Fibroblast of skin of right quadriceps (primary cell): ENCODE data around the gene FBXO3.
"Not testable (repeated sequence)": the region's sequence is repeated elsewhere in the genome, so short reads cannot be mapped to it uniquely, and the experiment has no call there.

Source experiments
- DNase-seq: peaks from one replicate; pipeline ENCODE4 v3.0.0-alpha.2; 2013

FBXO3 gene

DNA sequence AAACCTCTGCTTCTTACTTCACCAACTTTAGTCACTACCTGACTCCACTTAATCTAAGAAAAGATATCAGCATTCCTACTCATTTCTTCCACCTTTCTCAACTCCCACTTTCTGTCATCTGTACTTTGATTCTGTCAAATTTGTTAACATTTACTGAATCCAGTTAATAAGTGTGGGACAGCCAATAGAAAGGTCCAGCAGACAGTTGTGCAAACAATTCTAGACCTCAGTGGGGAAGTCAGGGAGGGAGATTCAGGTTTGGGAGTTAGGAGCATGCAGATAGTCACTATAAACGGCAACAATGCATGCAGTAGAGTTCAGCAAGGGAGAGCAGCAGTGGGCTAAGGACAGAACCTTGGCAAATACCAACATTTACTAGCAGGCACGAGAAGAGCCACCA lies 4.1 kb downstream of the FBXO3 start:
- no peak for DNase-seq

DNA sequence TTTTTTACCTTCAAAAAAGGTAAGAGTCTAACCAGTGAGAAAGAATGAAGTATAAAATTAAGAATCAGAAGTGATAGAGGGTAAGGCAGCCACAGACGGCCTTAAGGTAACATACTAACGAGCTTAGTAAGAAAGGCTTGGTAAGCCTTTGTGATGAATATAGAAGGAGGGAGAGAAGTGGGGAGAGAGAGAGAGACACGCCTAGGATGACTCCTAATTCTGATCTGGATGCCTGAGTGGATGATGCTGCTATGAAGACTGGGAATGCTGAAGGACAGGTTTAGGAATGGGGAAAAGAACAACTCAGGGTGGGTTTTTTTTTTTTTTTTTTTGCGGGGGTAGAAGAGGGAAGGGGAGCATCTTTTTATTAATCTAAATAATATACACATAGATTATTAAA lies 4.8 kb downstream of the FBXO3 start:
- DNase-seq = no peak

DNA sequence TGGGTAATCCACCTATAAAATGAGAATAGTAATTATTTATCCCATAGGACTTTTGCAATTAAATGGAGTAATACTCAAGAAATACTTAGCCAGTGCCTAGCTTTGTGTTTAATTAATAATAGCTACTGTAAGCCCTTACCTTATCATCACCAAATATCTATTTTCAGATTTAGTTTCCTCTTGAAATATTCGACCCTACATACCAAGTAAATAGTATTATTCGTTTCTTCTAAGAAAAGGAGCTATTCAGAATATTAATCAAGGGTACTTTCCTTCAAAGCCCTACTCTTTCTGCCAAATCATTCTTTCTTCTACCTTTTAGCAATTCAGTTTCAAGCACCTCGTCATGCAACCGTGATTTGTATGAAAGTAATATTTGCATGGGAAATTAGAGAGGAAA lies 6.7 kb downstream of the FBXO3 start:
- no peak for DNase-seq

DNA sequence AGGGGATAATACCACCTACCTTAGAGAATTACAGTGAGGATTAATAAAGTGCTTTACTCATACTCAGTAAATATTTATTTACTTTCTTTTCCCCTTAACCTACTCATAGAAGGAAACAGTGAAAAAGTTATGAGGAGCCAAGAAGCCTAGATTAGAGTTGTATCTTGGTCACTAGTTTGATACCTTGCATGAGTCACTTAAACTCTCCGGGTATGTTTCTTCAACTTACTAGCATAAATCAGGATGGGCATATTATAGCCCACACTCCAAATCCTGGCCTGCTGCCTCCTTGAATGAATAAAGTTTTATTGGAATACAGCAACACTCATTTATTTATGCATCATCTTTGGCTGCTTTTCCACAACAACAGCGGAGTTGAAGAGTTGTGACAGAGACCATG lies 8.2 kb downstream of the FBXO3 start:
- no peak for DNase-seq

DNA sequence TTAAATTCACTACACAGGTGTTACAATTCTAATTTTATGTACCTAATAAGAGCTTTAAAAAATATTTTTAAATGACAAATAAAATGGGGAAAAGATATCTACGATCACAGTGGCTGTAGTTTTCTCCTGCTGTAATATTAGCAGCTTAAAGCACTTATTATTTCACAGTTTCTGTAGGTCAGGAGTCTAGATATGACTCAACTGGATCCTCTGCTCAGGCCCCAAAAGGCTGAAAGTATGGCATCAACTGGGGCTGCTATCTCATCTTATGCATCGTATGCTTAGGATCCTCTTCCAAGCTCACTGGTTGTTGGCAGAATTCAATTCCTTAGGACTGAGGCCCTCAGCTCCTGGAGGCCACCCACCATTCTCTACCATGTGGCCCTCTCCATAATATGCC lies 12.8 kb downstream of the FBXO3 start:
- DNase-seq = no peak

DNA sequence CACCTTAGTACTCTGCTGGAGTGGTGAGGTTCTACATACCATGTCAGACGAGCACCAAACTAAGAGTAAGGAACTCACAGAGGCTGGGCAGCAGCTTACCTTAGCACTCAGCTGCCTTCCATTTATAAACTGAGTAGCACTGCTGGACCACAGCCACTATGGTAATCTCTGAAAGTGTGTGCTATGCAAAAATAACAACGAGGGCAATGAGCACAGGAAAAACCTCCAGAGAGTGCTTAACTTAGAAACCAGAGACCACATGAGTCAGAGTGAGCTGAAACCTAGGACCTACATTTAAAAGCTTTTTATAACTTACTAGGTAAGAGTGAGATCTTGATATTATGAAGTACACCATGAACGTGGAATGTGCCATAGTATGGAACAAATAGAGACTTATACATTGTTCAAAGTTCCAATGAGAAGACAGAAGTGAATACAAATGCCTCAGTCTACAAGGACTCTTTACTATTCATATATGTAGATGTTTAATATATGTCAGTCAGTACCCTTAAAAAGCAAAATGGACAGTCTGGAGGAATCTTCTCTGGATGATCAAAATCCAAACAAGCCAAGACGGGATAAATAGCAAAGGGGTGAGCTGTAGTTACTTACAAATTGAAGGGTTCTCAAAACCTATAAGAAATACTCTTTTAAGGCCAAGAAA lies 20.9 kb downstream of the FBXO3 start:
- DNase-seq = peak; percentile 64

DNA sequence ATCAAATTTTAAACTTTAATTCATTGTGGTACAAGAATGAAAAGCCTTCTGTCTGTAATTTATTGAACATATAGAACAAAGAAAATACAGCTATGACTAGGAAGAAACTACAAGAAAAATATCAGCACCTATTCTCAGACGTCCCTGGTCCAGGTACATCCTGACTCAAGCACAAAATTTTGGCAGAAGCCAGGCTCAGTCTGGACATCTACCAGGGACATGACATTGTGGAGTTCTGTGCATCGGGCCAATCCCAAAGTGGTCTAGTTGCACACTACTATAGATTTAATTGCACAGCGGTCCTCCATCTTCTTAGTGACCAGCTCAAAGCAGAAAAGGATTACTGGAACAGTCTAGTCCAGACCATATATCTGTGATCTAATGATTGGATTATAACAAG lies 22.4 kb downstream of the FBXO3 start:
- no peak for DNase-seq

DNA sequence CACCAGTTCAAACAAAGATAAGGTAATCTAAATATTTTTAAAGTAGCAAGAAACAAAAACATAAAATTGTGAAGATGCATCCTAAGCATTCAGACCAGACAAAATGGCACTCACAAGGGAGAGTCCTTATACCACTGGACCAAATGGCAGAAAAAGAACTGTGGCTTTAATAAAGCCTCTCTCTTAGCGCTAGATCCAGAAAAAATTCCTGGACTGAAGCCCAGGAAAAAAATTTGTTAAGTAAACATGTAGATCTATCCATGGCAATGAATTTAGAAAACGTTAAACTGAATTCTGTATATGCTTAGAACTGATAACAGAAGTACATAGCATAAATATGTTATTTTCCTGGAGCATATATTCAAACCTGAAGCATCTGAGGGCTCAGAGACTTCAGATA lies 26.3 kb downstream of the FBXO3 start:
- DNase-seq = peak; percentile 53

DNA sequence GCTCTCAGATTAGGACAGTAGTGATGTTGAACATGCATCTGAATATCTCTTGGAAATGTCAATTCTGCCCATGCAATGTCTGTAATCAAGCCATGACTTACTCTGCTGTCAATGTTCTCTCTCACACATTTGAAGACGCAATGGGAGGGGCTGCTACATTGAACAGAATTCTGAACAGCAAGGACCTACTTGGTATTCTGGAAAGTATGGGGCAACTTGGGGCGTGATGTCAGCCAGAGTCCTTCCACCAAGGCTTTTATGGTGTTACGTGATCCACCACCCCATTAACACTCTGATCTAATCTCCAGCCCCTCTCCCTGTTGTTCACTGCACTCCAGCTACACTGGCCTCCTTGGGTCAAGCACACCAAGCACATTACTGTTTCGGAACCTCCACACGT lies 31.0 kb downstream of the FBXO3 start:
- no peak for DNase-seq

DNA sequence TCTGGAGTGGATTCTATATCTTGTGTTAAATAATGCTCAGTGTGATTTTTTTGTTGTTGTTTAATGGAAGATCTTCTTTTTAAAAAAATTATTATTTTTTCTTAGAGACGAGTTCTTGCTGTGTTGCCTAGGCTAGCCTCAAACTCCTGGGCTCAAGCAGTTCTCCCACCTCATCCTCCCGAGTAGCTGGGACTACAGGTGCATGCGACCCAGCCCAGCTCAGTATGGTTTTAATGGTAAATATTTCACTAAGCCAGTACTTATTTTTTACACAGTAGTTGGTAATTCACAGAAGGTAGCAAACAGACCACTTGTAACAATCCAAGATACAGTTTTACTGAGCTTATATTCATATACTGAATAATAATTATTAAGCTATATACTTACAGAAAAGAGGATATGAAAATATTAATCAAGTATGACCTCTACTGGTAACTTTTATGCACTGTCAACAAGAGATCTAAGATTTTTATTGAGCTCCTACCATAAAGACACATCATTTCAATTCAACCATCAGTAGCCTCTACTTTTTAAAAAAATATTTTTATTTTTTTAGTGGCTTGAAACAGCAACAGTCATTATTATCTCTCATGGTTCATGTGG lies 32.0 kb downstream of the FBXO3 start:
- DNase-seq = peak; percentile 36

DNA sequence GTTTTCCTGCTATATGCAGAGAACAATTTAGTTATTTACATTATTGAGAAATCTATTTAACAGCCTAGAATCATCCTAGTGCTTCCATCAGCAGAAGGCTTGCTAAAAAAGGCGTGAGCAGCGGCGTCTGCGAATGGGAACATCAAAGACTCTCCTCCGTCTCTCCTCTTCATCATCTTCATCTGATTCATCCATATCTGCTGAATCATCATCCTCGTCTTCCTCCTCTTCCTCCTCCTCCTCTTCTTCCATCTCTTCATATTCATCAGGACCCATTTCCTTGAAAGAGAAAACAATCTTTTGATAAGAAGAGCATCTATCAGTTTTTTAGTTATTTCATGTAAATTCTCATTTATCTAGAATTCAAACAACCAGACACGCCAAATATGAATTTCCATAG lies 32.5 kb downstream of the FBXO3 start:
- no peak for DNase-seq

DNA sequence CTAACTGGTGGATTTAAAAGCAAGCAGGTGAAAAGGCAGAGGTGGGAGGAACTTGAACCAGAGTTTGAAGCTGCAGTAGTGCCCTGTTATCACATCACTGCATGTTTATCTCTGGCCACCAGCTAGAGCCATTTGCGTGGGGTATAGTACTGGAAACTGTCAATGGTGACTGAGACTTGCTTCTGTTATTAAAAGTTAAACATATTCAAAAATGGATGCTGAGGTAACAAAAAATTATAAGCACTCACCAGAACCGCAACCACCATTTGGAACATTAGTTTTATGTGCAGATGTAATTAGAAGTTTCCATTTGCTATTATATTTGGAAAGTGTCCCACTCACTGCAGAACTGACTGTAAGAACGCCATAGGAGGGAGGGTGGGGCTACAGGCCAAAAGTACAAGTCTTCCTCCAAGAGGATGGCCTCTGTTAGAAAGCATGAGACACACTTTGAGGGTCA lies 36.9 kb downstream of the FBXO3 start:
- DNase-seq = peak; percentile 21

DNA sequence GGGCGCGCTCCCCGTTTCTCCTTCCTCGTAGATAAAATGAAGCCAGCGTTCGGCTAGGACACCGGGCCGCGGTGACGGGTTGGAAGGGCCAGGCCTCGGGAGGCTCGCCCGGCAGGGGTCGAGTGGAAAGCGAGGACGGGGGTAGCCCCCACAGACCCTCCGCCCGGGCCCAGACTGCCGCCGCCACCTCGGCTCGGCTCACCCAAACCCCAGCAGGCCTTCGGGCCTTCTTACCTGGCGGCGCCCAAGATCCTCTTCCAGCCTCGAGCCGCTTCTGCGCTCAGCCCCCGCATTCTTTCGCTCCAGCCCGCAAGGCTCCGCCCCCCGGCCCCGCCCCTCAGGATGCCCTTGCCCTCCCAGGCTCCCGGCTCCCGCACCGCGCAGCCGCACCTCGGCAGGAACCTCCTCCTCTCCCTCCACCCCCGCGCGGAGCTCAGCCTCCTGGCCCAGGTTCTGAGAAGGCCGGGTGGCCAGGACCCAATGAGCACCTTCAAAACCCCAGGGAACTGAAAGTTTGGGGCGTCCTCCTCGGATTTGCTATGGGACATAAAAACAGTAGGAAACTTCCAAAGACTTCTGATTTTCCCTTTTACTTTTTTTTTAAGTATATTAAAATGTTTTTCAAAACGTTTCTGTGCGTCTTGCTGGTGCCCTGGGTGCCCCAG lies 38.0 kb downstream of the FBXO3 start, which contains the start of gene CD59:
Gene CD59 (minus strand): TSS at position 276 of the 665 bp plus-strand sequence. CDS start 13,978 bp downstream, outside the sequence.
- DNase-seq = peak; percentile 88

DNA sequence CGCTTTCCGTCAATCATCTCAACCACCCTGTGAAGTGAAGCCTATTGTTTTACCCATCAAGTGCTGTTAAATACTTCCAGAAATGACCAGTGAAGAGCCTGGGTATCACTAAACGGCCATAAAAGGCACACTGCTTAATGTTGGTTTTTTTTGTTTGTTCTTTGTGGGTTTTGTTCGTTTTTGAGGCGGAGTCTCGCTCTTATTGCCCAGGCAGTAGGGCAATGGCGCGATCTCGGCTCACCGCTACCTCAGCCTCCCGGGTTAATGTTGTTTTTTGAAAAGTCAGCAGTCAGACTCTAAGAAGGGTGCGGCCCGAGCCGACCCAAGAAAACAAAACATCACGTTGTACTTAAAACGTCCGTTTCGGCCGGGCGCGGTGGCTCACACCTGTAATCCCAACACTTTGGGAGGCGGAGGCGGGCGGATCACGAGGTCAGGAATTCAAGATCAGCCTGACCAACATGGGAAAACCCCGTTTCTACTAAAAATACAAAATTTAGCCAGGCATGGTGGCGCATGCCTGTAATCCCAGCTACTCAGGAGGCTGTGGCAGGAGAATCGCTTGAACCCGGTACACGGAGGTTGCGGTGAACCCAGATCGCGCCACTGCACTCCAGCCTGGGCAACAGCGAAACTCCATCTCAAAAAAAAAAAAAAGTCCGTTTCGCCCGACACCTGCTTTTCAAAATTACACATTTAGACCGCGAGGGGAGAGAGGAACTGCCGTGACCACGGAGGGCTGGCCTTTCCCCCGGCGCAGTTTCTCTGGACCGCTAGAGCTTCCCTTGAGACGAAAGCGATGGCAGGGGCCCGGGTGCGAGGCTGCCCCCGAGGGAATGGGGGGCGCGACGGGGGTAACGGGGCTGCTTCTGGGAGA lies 38.8 kb downstream of the FBXO3 start:
- DNase-seq = peak; percentile 34

DNA sequence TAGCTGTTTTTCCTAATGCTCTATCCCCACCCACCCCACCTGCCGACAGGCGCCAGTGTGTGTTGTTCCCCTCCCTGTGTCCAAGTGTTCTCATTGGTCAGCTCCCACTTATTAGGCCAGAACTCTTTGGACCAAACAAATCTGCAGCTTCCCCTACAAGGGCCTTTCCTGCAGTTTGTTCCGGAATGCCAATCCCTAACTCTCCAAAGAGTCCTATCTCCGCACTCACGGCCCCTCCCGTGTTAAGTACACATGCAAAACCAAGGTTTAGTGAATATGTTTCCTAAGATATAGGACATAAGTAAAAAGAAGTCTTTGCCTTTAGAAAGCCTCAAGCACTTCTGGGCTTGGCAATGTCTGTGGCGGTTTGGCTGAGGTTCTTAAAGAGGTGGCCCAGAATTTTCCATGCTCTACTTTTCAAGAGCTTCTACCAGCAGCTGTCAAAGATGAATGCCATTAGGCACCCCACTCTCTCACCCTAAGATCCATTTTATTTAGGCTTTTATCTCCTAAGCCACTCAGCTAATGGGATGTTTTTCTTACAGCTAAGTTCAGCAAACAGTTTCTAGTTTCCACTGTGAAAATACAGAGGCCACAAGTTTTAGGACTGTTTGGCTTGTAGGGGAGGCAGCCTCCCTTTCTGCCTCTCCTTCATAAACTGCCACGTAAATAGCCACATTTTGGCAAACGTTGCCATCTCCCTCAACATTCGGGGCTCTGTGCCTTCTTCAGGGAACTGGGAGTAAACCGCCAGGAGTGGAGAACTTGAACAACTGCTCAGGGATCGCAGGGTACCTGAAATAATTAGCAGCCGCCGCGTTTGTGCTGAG lies 39.7 kb downstream of the FBXO3 start:
- no peak for DNase-seq

DNA sequence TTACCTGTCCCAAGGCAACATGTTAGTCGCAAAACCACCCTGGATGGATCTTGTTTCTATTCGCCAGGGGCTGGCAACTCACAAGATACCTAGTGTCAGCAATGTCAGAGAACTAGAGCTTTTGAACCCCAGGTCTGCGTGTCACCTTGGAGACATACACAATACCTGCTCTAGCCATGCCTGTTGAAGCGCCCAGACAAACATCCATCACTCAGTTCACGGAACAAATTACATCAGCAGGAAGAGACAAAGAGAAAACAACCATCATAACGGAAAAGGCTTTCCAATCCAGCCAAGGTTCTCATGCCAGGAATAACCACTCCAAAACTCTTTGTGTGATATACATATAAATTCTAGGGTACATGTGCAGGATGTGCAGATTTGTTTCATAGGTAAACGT lies 40.3 kb downstream of the FBXO3 start:
- no peak for DNase-seq

DNA sequence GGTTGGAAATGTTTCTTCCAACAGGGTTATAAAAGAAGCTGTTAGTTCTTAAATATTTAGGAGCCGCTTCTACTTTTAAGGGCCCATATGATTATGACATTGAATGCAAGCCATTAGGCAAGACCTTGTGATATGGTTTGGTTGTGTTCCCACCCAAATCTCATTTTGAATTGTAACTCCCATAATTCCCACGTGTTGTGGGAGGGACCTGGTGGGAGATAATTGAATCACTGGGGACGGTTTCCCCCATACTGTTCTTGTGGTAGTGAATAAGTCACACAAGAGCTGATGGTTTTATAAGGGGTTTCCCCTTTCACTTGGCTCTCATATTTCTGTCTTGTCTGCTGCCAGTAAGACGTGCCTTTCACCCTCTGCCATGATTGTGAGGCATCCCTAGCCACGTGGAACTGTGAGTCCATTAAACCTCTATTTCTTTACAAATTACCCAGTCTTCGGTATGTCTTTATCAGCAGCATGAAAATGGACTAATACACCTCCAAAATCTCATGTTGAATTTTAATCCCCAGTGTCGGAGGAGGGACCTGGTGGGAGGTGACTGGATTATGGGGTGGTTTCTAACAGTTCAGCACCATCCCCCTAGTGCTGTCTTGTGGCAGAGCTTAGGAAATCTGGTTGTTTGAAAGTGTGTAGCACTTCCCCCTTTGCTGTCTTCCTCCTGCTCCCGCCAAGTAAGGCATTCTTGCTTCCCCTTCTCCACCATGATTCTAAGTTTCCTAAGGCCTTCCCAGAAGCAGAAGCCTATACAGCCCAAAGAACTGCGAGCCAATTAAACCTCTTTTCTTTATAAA lies 42.4 kb downstream of the FBXO3 start:
- DNase-seq = peak; percentile 29

DNA sequence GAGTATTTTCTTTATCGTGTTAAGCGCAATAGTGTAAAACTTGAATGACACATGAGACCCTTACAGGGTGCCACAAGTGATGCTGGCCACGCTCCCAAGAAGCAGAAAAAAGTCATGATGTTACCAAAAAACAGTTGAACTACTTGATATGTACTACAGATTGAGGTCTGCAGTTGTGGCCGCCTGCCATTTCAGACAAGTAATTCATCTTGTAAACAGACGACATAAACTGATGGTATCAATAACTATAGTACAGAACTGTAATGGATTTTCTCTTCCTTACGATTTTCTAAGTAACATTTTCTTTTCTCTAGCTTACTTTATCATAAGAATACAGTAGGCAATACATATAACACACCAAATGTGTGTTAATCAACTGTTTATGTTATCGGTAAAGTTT lies 43.6 kb downstream of the FBXO3 start:
- no peak for DNase-seq

DNA sequence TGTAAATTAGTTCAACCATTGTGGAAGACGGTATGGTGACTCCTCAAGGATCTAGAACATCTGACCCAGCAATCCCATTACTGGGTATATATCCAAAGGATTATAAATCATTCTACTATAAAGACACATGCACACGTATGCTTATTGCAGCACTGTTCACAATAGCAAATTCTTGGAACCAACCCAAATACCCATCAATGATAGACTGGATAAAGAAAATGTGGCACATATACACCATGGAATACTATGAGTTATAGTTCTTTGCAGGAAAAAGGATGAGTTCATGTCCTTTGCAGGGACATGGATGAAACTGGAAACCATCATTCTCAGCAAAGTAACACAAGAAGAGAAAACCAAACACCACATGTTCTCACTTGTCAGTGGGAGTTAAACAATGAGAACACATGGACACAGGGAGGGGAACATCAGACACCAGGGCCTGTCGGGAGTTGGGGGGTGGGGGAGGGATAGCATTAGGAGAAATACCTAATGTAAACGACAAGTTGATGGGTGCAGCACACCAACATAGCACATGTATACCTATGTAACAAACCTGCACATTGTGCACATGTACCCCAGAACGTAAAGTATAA lies 45.2 kb downstream of the FBXO3 start:
- DNase-seq = not testable (repeated sequence)

DNA sequence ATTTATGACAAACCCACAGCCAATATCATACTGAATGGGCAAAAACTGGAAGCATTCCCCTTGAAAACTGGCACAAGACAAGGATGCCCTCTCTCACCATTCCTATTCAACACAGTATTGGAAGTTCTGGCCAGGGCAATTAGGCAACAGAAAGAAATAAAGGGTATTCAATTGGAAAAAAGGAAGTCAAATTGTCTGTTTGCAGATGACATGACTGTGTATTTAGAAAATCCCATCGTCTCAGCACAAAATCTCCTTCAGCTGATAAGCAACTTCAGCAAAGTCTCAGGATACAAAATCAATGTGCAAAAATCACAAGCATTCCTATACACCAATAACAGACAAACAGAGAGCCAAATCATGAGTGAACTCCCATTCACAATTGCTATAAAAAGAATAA lies 46.8 kb downstream of the FBXO3 start:
- not testable (repeated sequence) for DNase-seq

DNA sequence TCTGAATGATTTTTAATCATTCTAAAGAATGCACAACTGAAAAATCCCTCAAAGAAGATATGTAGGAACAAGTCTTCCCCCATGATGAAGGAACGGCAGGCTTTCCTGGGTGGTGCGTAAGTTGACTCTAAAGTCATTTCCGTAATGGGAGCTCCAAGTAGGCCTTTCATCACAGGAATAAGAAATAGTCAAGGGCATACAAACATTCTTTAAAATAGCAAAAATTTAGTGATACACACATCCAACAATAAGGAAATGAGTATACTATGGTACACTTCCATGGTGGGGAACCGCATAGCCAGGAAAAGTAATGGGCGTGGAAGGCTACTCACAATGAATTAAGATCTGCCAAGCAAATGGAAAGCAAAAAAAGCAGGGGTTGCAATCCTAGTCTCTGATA lies 48.8 kb downstream of the FBXO3 start:
- DNase-seq = no peak
